ENCODE results near the gene MRPS2. TPM values are rescaled to one million over a fixed set of nuclear protein-coding genes. Genes with fewer than 3 reads are reported as not detected.

MRPS2 gene
- total and polyA plus RNA-seq, 4 experiments from 2014 or later = 26.2 to 57.2 (median 33.2) TPM

DNA sequence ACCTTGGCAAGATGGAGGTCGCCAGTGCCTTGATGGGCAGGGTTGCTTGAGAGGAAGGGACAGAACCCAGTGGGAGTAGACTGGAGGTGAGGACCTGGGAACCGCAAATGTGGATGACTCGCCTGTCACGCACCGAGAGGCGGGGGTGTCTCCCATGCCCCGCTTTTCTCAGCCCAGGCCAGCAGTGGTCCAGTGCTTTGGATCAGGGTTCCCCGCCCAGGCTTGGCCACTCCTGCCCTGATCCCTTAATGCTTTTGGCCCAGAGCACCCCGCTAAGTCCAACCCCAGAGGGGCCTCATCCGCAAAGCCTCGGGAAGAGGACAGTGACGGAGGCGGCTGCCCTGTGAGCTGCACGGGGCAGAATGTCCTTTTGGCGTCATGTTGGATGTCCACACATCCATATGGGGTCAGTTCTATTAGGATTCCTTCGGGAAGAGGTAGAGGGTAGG, 2.4 kb downstream of the MRPS2 start:
- ChIA-PET POLR2A (ENCODE audit: partially characterized antibody) (no interaction called here), CTCF (ENCODE audit: partially characterized antibody) (no interaction called here)
- Mint-ChIP-seq H3K27me3 (peaks cover 1 to 3% of the 10 kb centered on the region in 2 donors), H3K36me3 (peaks cover 18 to 27% of the 10 kb centered on the region in 2 donors), H3K4me1 (peaks cover 8 to 34% (median 22%) of the 10 kb centered on the region in 4 donors), H3K9me3 (peaks cover 0 to 2% (median under 1%) of the 10 kb centered on the region in 8 donors), H3K27ac (peak overlapping the region in 1 of 7 donors; percentile 17), H3K4me3 (peak overlapping the region in 6 of 8 donors; percentile 17 to 57 (median 50))
- Histone ChIP-seq H3K36me3 (ENCODE audit: insufficient read depth, low read length) (peaks cover 23% of the 10 kb centered on the region), H3K4me1 (ENCODE audit: insufficient read depth, low read length) (peaks cover 29% of the 10 kb centered on the region), H3K27me3 (ENCODE audit: insufficient read depth, low read length) (no peaks in the 10 kb centered on the region), H3K4me3 (ENCODE audit: low read length in 2 of 2) (no peak overlapping the region), H3K27ac (ENCODE audit: low read depth, low read length) (no peak overlapping the region), H3K9me3 (ENCODE audit: control insufficient read depth in 1 of 2, low read length in 2 of 2) (no peaks in the 10 kb centered on the region)
- DNase-seq = no peak
- intact Hi-C loops (cut with micrococcal nuclease) = no loop called here

DNA sequence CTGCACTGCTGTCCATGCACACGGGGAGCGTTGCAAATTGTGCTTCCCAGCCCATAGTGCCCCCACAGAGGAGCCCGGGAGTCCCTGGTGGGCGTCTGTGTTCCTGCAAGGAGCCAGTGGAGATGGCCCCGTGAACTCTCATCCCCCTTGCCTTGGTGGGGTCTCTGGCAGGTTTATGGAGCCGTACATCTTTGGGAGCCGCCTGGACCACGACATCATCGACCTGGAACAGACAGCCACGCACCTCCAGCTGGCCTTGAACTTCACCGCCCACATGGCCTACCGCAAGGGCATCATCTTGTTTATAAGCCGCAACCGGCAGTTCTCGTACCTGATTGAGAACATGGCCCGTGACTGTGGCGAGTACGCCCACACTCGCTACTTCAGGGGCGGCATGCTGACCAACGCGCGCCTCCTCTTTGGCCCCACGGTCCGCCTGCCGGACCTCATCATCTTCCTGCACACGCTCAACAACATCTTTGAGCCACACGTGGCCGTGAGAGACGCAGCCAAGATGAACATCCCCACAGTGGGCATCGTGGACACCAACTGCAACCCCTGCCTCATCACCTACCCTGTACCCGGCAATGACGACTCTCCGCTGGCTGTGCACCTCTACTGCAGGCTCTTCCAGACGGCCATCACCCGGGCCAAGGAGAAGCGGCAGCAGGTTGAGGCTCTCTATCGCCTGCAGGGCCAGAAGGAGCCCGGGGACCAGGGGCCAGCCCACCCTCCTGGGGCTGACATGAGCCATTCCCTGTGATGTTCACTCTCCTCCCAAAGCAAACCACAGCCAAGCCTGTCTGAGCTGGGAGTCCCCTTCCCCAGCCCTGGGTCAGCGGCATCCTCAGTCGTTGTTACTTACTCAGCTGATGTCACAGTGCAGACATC, 3.1 kb downstream of the MRPS2 start:
- DNase-seq = no peak
- Histone ChIP-seq H3K36me3 (ENCODE audit: insufficient read depth, low read length) (peaks cover 23% of the 10 kb centered on the region), H3K4me1 (ENCODE audit: insufficient read depth, low read length) (peaks cover 29% of the 10 kb centered on the region), H3K4me3 (ENCODE audit: low read length in 2 of 2) (no peak overlapping the region), H3K27ac (ENCODE audit: low read depth, low read length) (no peak overlapping the region), H3K9me3 (ENCODE audit: control insufficient read depth in 1 of 2, low read length in 2 of 2) (no peaks in the 10 kb centered on the region), H3K27me3 (ENCODE audit: insufficient read depth, low read length) (no peaks in the 10 kb centered on the region)
- Mint-ChIP-seq H3K36me3 (peaks cover 18 to 27% of the 10 kb centered on the region in 2 donors), H3K4me3 (peak overlapping the region in 6 of 8 donors; percentile 17 to 65 (median 54)), H3K27ac (peak overlapping the region in 1 of 7 donors; percentile 3), H3K9me3 (peaks cover 0 to 8% (median 4%) of the 10 kb centered on the region in 8 donors), H3K4me1 (peaks cover 8 to 34% (median 22%) of the 10 kb centered on the region in 4 donors), H3K27me3 (peaks cover 0 to 2% of the 10 kb centered on the region in 2 donors)
- ChIA-PET POLR2A (ENCODE audit: partially characterized antibody) (no interaction called here), CTCF (ENCODE audit: partially characterized antibody) (interaction anchor here (1.0 to 2.2 kb wide), 3 partner anchors 13 to 21 kb away, joined by 3 to 11 read pairs (median 4); no protein-coding TSS in a partner anchor)
- intact Hi-C loops (cut with micrococcal nuclease) = no loop called here

DNA sequence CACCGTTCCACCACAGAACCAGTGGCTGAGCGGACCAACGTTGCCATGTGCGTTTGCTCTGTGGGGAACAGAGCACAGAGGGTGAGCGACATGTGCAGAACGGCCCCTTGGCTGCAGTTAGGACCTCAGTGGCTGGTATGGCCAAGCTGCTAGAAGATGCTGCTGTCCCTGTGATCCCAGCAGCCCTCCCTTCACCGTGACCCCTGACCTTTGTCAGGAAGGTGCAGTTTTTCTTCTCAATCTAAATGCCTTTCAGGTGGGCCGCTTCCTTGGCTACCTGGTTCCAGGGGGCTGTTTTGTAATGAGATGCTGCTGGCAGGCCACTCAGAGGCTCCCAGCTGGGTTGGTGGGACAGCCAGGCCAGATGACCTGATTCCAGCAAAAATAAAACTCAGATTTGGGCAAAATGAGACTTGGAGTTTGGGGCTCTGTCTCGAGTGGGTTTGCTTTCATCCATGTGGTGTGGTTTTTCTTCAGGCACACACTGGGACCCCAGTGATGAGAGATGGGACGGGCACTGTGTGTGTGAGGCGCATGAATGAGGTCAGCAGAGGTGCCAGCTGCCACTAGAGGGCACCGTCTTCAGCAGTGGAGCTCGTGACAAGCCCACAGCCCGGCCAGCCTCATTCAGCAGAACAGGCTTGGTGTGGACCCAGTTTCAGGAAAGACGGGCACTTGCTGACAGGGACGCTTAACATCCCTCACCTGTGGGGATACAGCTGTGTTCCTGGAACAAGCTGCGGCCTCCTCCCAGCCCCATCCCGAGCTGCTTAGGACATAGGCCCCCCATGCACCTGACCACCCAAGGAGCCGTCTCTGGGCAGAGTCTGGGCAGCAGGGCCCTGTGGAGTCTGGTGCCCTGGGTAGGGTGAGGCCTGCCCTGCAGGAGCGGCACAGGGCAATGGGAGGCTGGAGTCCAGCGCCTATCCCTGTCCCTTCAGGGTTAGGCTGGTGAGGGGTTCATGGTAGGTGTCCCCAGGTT, 4.1 kb downstream of the MRPS2 start:
- Histone ChIP-seq H3K27me3 (ENCODE audit: insufficient read depth, low read length) (no peaks in the 10 kb centered on the region), H3K4me1 (ENCODE audit: insufficient read depth, low read length) (peaks cover 24% of the 10 kb centered on the region), H3K36me3 (ENCODE audit: insufficient read depth, low read length) (peaks cover 23% of the 10 kb centered on the region), H3K27ac (ENCODE audit: low read depth, low read length) (no peak overlapping the region), H3K4me3 (ENCODE audit: low read length in 2 of 2) (no peak overlapping the region), H3K9me3 (ENCODE audit: control insufficient read depth in 1 of 2, low read length in 2 of 2) (no peaks in the 10 kb centered on the region)
- ChIA-PET POLR2A (ENCODE audit: partially characterized antibody) (interaction anchor here (1.2 kb wide), 1 partner anchor 24 kb away, joined by 5 read pairs; no protein-coding TSS in a partner anchor), CTCF (ENCODE audit: partially characterized antibody) (interaction anchor here (0.7 to 2.2 kb wide), 5 partner anchors 14 to 1757 kb away, joined by 3 to 11 read pairs (median 4); no protein-coding TSS in a partner anchor)
- Mint-ChIP-seq H3K9me3 (peaks cover 0 to 17% (median 11%) of the 10 kb centered on the region in 8 donors), H3K4me1 (peaks cover 5 to 28% (median 16%) of the 10 kb centered on the region in 4 donors), H3K27me3 (no peaks in the 10 kb centered on the region), H3K36me3 (peaks cover 25 to 27% of the 10 kb centered on the region in 2 donors), H3K4me3 (peak overlapping the region in 3 of 8 donors; percentile 21 to 43 (median 41)), H3K27ac (peak overlapping the region in 3 of 7 donors; percentile 10 to 37 (median 12))
- intact Hi-C loops (cut with micrococcal nuclease) = no loop called here
- DNase-seq = peak; percentile 33 to 50 (median 35)

DNA sequence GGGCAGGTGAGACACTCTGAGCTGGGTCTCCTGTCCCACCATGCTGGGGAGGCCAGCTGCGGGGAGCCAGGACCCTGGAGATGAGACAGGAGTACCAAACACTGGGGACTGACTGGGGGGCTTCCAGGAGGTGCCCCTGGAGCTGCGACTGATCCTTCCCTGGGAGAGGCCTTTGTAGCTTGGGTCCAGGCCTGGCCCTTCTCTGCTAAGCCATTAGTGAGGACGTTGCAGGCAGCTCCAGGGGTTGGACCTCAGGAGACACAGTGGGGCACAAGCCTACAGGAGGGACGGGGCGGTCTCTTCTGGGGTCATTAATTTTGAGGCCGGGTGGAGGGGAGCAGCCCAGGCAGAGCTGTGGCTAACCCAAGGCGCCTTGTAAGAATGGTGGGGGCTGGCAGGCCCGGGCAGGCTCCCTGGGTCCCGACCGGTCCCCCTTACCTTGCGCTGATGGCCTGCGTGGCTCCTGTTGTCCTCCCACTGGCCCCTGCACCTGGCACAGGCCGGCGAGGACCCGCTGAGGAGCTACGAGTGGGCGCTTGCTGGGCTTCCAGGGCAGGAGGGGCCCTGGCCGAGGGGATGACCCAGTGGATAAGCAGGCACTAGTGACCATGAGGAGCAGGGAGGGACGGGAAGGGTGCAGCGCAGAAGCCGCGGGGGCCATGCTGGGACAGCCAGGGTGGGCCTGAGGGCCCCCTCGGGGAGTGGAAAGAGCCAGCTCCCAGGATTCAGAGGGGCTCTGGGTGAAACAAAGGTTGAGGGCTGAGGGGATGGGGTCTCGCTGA, 5.1 kb downstream of the MRPS2 start:
- Mint-ChIP-seq H3K4me1 (peaks cover 5 to 26% (median 15%) of the 10 kb centered on the region in 4 donors), H3K27ac (no peak overlapping the region), H3K36me3 (peaks cover 24 to 25% of the 10 kb centered on the region in 2 donors), H3K27me3 (no peaks in the 10 kb centered on the region), H3K4me3 (no peak overlapping the region), H3K9me3 (peaks cover 0 to 18% (median 13%) of the 10 kb centered on the region in 8 donors)
- Histone ChIP-seq H3K4me3 (ENCODE audit: low read length in 2 of 2) (no peak overlapping the region), H3K4me1 (ENCODE audit: insufficient read depth, low read length) (peaks cover 23% of the 10 kb centered on the region), H3K9me3 (ENCODE audit: control insufficient read depth in 1 of 2, low read length in 2 of 2) (no peaks in the 10 kb centered on the region), H3K27me3 (ENCODE audit: insufficient read depth, low read length) (no peaks in the 10 kb centered on the region), H3K27ac (ENCODE audit: low read depth, low read length) (no peak overlapping the region), H3K36me3 (ENCODE audit: insufficient read depth, low read length) (peaks cover 23% of the 10 kb centered on the region)
- DNase-seq = no peak
- POLR2A ChIA-PET (ENCODE audit: partially characterized antibody) = interaction anchor here (1.2 kb wide), 1 partner anchor 25 kb away, joined by 5 read pairs; no protein-coding TSS in a partner anchor
- intact Hi-C loops (cut with micrococcal nuclease) = no loop called here
- CTCF ChIA-PET (ENCODE audit: partially characterized antibody) = interaction anchor here (0.7 to 2.2 kb wide), 3 partner anchors 15 to 37 kb away, joined by 3 to 11 read pairs (median 5); no protein-coding TSS in a partner anchor

DNA sequence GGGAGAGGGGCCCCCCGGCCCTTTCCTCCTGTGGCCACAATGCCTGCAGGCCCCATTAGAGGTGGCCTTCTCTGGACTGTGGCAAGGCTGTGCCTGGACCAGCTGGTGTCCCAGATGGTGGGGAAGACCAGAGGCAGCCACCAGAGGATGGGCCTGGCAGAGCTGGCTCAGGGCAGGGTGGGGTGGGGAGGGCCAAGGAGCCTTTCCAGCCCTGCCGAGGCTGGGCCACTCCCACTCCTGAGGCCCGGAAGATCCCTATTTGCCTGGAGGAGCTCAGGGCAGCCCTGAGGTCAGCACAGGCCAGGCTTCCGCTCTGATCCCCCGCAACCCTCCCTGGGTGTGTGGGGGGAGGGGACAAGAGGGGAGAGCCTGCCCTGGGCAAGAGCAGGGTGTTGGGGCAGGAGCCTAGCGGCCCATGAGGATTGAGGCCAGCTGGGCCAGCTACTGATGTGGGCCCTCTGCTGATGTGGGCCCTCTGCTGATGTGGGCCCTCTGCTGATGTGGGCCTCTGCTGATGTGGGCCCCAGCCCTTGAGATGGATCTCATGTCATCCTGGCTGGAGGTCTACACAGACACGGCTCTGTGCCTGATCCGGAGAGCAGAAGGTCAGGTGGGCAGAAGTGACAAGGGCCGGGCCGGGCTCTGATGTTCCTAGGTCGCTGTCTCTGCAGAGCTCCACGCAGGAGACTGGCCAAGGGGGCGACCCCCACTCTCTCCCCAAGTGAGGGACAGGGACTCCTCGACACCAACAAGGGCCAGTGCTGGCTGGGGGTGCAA, 6.0 kb downstream of the MRPS2 start:
- Histone ChIP-seq H3K27me3 (ENCODE audit: insufficient read depth, low read length) (no peaks in the 10 kb centered on the region), H3K4me3 (ENCODE audit: low read length in 2 of 2) (no peak overlapping the region), H3K4me1 (ENCODE audit: insufficient read depth, low read length) (peaks cover 18% of the 10 kb centered on the region), H3K36me3 (ENCODE audit: insufficient read depth, low read length) (peaks cover 23% of the 10 kb centered on the region), H3K27ac (ENCODE audit: low read depth, low read length) (no peak overlapping the region), H3K9me3 (ENCODE audit: control insufficient read depth in 1 of 2, low read length in 2 of 2) (no peaks in the 10 kb centered on the region)
- peaks cover 0 to 18% (median 13%) of the 10 kb centered on the region in 8 donors for H3K9me3 Mint-ChIP-seq
- H3K4me1 Mint-ChIP-seq = peaks cover 5 to 24% (median 14%) of the 10 kb centered on the region in 4 donors
- H3K27ac Mint-ChIP-seq = no peak overlapping the region
- no peak overlapping the region for H3K4me3 Mint-ChIP-seq
- no peak for DNase-seq
- intact Hi-C loops (cut with micrococcal nuclease) = no loop called here
- H3K36me3 Mint-ChIP-seq = peaks cover 24 to 25% of the 10 kb centered on the region in 2 donors
- CTCF ChIA-PET (ENCODE audit: partially characterized antibody) = no interaction called here
- no peaks in the 10 kb centered on the region for H3K27me3 Mint-ChIP-seq
- POLR2A ChIA-PET (ENCODE audit: partially characterized antibody) = no interaction called here

Measured in CD4-positive, alpha-beta memory T cell (primary cell).